H1 (cell line): ENCODE data around the gene SMIM20.

Experiments used
- CHD1 ChIP-seq: IDR thresholded peaks from 2 replicates; pipeline ENCODE4 v1.6.1; 2012; ENCODE audit warnings: low read depth, low read length, improper control_type of control experiment
- EZH2 ChIP-seq: fragments of 200-600 bp; sonication (generic); IDR thresholded peaks from 2 replicates; pipeline ENCODE4 v1.7.1; 2012; ENCODE audit warnings: low read depth, mild to moderate bottlenecking, moderate library complexity, low read length, inconsistent platforms; ENCODE audit not compliant: severe bottlenecking
- HDAC2 ChIP-seq, 2 experiments: fragments of 300-600 bp in 1 of 2; sonication (generic) in 1 of 2; IDR thresholded peaks; 2 replicates each; pipeline ENCODE4 v1.6.1; 2011 to 2012; ENCODE audit warnings: low read depth in 2 of 2, low read length in 2 of 2, mild to moderate bottlenecking in 2 of 2, moderate library complexity in 2 of 2, borderline replicate concordance in 1 of 2, inconsistent platforms in 1 of 2
- JUN ChIP-seq: IDR thresholded peaks from 2 replicates; pipeline ENCODE4 v1.6.1; 2011; ENCODE audit warnings: low read depth, mild to moderate bottlenecking, improper control_type of control experiment, low read length
- POLR2AphosphoS5 ChIP-seq: IDR thresholded peaks from 2 replicates; pipeline ENCODE4 v1.6.1; 2011; ENCODE audit warnings: low read depth, low read length
- TAF1 ChIP-seq: IDR thresholded peaks from 2 replicates; pipeline ENCODE4 v1.6.1; 2011; ENCODE audit warnings: mild to moderate bottlenecking, low read depth, low read length
- TBP ChIP-seq: IDR thresholded peaks from 2 replicates; pipeline ENCODE4 v1.6.1; 2011; ENCODE audit warnings: low read depth, low read length, improper control_type of control experiment

DNA sequence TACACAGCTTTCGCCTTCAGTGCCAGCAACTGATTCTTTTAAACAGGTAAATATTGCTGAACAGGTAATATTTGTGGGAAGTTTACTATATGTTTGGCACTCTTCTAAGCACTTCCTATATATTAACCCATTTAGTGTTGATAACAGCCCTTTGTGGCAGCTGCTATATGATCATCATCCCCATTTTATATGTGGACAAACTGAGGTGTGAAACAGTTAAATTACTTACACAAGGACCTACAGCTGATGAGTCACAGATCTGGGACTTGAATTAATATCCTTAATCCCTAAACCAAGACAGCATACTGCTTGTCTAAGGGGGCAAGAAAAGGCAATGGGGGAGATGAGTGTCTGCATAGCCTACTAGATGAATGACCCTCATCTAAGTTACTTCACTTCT lies 2.9 kb downstream of the SMIM20 start:
- TF ChIP-seq POLR2AphosphoS5 (no peak), EZH2 (no peak), CHD1 (no peak), TBP (no peak), HDAC2 (IDR thresholded peaks at IDR 0.05; ENCODE audit: borderline replicate concordance in 1 of 2, low read depth in 2 of 2, low read length in 2 of 2) (no peak), JUN (no peak), TAF1 (no peak)
